ENCODE data around the gene ABCG1. TPM values are rescaled to one million over a fixed set of nuclear protein-coding genes. Genes with fewer than 3 reads are reported as not detected.
A peak's percentile ranks its signal among the peaks of the same experiment; 100 is the strongest.

Gene ABCG1
- total RNA-seq, 2 experiments from 2014 or later = 22.2 to 24.6 TPM

- Mint-ChIP-seq H3K4me3 (no peak overlapping the region), H3K27me3 (peaks cover 11% of the 10 kb centered on the region), H3K27ac (no peak overlapping the region), H3K9me3 (no peaks in the 10 kb centered on the region), H3K36me3 (no peaks in the 10 kb centered on the region), H3K4me1 (ENCODE audit: low read depth) (peaks cover 23% of the 10 kb centered on the region)
- no peak for DNase-seq
- ChIA-PET POLR2A (no interaction called here), CTCF (interaction anchor here (0.7 to 4.7 kb wide), 18 partner anchors 9 to 207 kb away, joined by 3 to 35 read pairs (median 4); no protein-coding TSS in a partner anchor)
- intact Hi-C loops (cut with micrococcal nuclease) = loop anchor here (5.0 kb wide), 1 partner anchor 190 kb away; no protein-coding TSS in a partner anchor
These were observed 118.3 kb downstream of the ABCG1 start for GRCh38 chr21:42337276-42337675.

GRCh38 chr21:42337830-42338728 is 119.1 kb downstream of the ABCG1 start:
- CTCF ChIA-PET = interaction anchor here (0.7 to 4.7 kb wide), 22 partner anchors 8 to 208 kb away, joined by 3 to 35 read pairs (median 4); no protein-coding TSS in a partner anchor
- peak; percentile 87 for DNase-seq
- POLR2A ChIA-PET = no interaction called here
- no peak overlapping the region for H3K27ac Mint-ChIP-seq
- H3K4me1 Mint-ChIP-seq (ENCODE audit: low read depth) = peaks cover 23% of the 10 kb centered on the region
- H3K4me3 Mint-ChIP-seq = no peak overlapping the region
- H3K27me3 Mint-ChIP-seq = peaks cover 11% of the 10 kb centered on the region
- H3K9me3 Mint-ChIP-seq = no peaks in the 10 kb centered on the region
- intact Hi-C loops (cut with micrococcal nuclease) = loop anchor here (1.0 to 5.0 kb wide), 2 partner anchors 112 to 189 kb away; no protein-coding TSS in a partner anchor
- H3K36me3 Mint-ChIP-seq = no peaks in the 10 kb centered on the region

GRCh38 chr21:42338729-42339715 is 120.1 kb downstream of the ABCG1 start:
- H3K4me3 Mint-ChIP-seq = no peak overlapping the region
- CTCF ChIA-PET = interaction anchor here (0.8 to 4.7 kb wide), 14 partner anchors 9 to 193 kb away, joined by 3 to 35 read pairs (median 5); no protein-coding TSS in a partner anchor
- peak; percentile 28 for DNase-seq
- H3K9me3 Mint-ChIP-seq = no peaks in the 10 kb centered on the region
- no peaks in the 10 kb centered on the region for H3K36me3 Mint-ChIP-seq
- H3K27me3 Mint-ChIP-seq = peaks cover 9% of the 10 kb centered on the region
- H3K27ac Mint-ChIP-seq = peak overlapping the region; percentile 11
- H3K4me1 Mint-ChIP-seq (ENCODE audit: low read depth) = peaks cover 23% of the 10 kb centered on the region
- POLR2A ChIA-PET = interaction anchor here (0.6 to 1.7 kb wide), 2 partner anchors 36 to 267 kb away, joined by 3 to 6 read pairs; no protein-coding TSS in a partner anchor
- intact Hi-C loops (cut with micrococcal nuclease) = loop anchor here (1.0 to 5.0 kb wide), 3 partner anchors 35 to 188 kb away; no protein-coding TSS in a partner anchor

- no peak for DNase-seq
- intact Hi-C loops (cut with micrococcal nuclease) = no loop called here
- no peak overlapping the region for H3K4me3 Mint-ChIP-seq
- CTCF ChIA-PET = interaction anchor here (0.5 to 4.7 kb wide), 6 partner anchors 31 to 228 kb away, joined by 3 to 32 read pairs (median 3); no protein-coding TSS in a partner anchor
- no peaks in the 10 kb centered on the region for H3K9me3 Mint-ChIP-seq
- POLR2A ChIA-PET = interaction anchor here (1.7 kb wide), 1 partner anchor 34 kb away, joined by 6 read pairs; no protein-coding TSS in a partner anchor
- H3K27me3 Mint-ChIP-seq = peaks cover 7% of the 10 kb centered on the region
- H3K27ac Mint-ChIP-seq = no peak overlapping the region
- H3K4me1 Mint-ChIP-seq (ENCODE audit: low read depth) = peaks cover 23% of the 10 kb centered on the region
- no peaks in the 10 kb centered on the region for H3K36me3 Mint-ChIP-seq
These were observed 121.5 kb downstream of the ABCG1 start for GRCh38 chr21:42340187-42341050.

GRCh38 chr21:42341776-42342542 is 123.0 kb downstream of the ABCG1 start:
- DNase-seq = peak; percentile 22
- ChIA-PET CTCF (interaction anchor here (1.2 kb wide), 1 partner anchor 26 kb away, joined by 3 read pairs; no protein-coding TSS in a partner anchor), POLR2A (no interaction called here)
- H3K27ac Mint-ChIP-seq = no peak overlapping the region
- peaks cover 23% of the 10 kb centered on the region for H3K4me1 Mint-ChIP-seq (ENCODE audit: low read depth)
- H3K9me3 Mint-ChIP-seq = no peaks in the 10 kb centered on the region
- H3K36me3 Mint-ChIP-seq = no peaks in the 10 kb centered on the region
- intact Hi-C loops (cut with micrococcal nuclease) = no loop called here
- peaks cover 4% of the 10 kb centered on the region for H3K27me3 Mint-ChIP-seq
- no peak overlapping the region for H3K4me3 Mint-ChIP-seq

GRCh38 chr21:42343101-42343500 is 124.2 kb downstream of the ABCG1 start:
- Mint-ChIP-seq H3K4me1 (ENCODE audit: low read depth) (peaks cover 15% of the 10 kb centered on the region), H3K9me3 (no peaks in the 10 kb centered on the region), H3K27me3 (no peaks in the 10 kb centered on the region), H3K4me3 (no peak overlapping the region), H3K27ac (no peak overlapping the region), H3K36me3 (no peaks in the 10 kb centered on the region)
- POLR2A ChIA-PET = no interaction called here
- no peak for DNase-seq
- intact Hi-C loops (cut with micrococcal nuclease) = no loop called here
- CTCF ChIA-PET = interaction anchor here (0.6 to 1.2 kb wide), 2 partner anchors 25 to 533 kb away, joined by 3 read pairs; no protein-coding TSS in a partner anchor

- intact Hi-C loops (cut with micrococcal nuclease) = no loop called here
- peaks cover 11% of the 10 kb centered on the region for H3K4me1 Mint-ChIP-seq (ENCODE audit: low read depth)
- no peak overlapping the region for H3K27ac Mint-ChIP-seq
- no peak overlapping the region for H3K4me3 Mint-ChIP-seq
- H3K27me3 Mint-ChIP-seq = no peaks in the 10 kb centered on the region
- ChIA-PET CTCF (interaction anchor here (0.6 kb wide), 1 partner anchor 533 kb away, joined by 3 read pairs; no protein-coding TSS in a partner anchor), POLR2A (no interaction called here)
- no peaks in the 10 kb centered on the region for H3K36me3 Mint-ChIP-seq
- H3K9me3 Mint-ChIP-seq = no peaks in the 10 kb centered on the region
- no peak for DNase-seq
These were observed 124.6 kb downstream of the ABCG1 start for GRCh38 chr21:42343556-42343955.

GRCh38 chr21:42343963-42344510 is 125.1 kb downstream of the ABCG1 start:
- intact Hi-C loops (cut with micrococcal nuclease) = no loop called here
- ChIA-PET CTCF (no interaction called here), POLR2A (no interaction called here)
- H3K4me3 Mint-ChIP-seq = no peak overlapping the region
- no peak for DNase-seq
- H3K36me3 Mint-ChIP-seq = no peaks in the 10 kb centered on the region
- H3K4me1 Mint-ChIP-seq (ENCODE audit: low read depth) = peaks cover 6% of the 10 kb centered on the region
- no peaks in the 10 kb centered on the region for H3K27me3 Mint-ChIP-seq
- no peak overlapping the region for H3K27ac Mint-ChIP-seq
- no peaks in the 10 kb centered on the region for H3K9me3 Mint-ChIP-seq

GRCh38 chr21:42344631-42345030 is 125.7 kb downstream of the ABCG1 start:
- no peaks in the 10 kb centered on the region for H3K9me3 Mint-ChIP-seq
- peaks cover under 1% of the 10 kb centered on the region for H3K4me1 Mint-ChIP-seq (ENCODE audit: low read depth)
- ChIA-PET POLR2A (no interaction called here), CTCF (no interaction called here)
- H3K4me3 Mint-ChIP-seq = no peak overlapping the region
- H3K27me3 Mint-ChIP-seq = no peaks in the 10 kb centered on the region
- no peak for DNase-seq
- H3K36me3 Mint-ChIP-seq = no peaks in the 10 kb centered on the region
- H3K27ac Mint-ChIP-seq = no peak overlapping the region
- intact Hi-C loops (cut with micrococcal nuclease) = no loop called here

GRCh38 chr21:42346441-42346840 is 127.5 kb downstream of the ABCG1 start:
- CTCF ChIA-PET = interaction anchor here (0.7 kb wide), 1 partner anchor 9 kb away, joined by 3 read pairs; no protein-coding TSS in a partner anchor
- POLR2A ChIA-PET = interaction anchor here (0.6 kb wide), 1 partner anchor 792 kb away, joined by 5 read pairs; no protein-coding TSS in a partner anchor
- no peaks in the 10 kb centered on the region for H3K9me3 Mint-ChIP-seq

More at GRCh38 chr21:42346441-42346840, 127.5 kb downstream of the ABCG1 start:
- Mint-ChIP-seq H3K27ac (no peak overlapping the region), H3K36me3 (no peaks in the 10 kb centered on the region), H3K27me3 (no peaks in the 10 kb centered on the region), H3K4me1 (ENCODE audit: low read depth) (no peaks in the 10 kb centered on the region), H3K4me3 (no peak overlapping the region)
- intact Hi-C loops (cut with micrococcal nuclease) = no loop called here
- no peak for DNase-seq
